GM18951 (cell line): ENCODE data around the gene ZNF81.
"Not testable (repeated sequence)": the region's sequence is repeated elsewhere in the genome, so short reads cannot be mapped to it uniquely, and the experiment has no call there.

ENCODE experiments used
- POLR2A ChIP-seq: IDR thresholded peaks from 4 replicates; pipeline ENCODE4 v1.6.1; 2011; ENCODE audit warnings: mild to moderate bottlenecking; ENCODE audit not compliant: insufficient read length, insufficient read depth; ENCODE audit errors: extremely low read depth
- in situ Hi-C: fragments of 300-500 bp; cut with MboI; formaldehyde crosslinking; loops from one replicate; pipeline ENCODE4 v1.12.0; 2022; ENCODE audit warnings: low sequenced_read_pairs, mixed read lengths, inconsistent platforms; ENCODE audit not compliant: unreplicated experiment

Gene ZNF81

GRCh38 chrX:47815901-47816845 lies 20.5 kb upstream of the ZNF81 start:
- no peak for TF ChIP-seq POLR2A

GRCh38 chrX:47817421-47817820 lies 19.3 kb upstream of the ZNF81 start:
- in situ Hi-C loops = no loop called here

More at GRCh38 chrX:47815901-47816845, 20.5 kb upstream of the ZNF81 start:
- in situ Hi-C loops = no loop called here

GRCh38 chrX:47817897-47818296 lies 18.8 kb upstream of the ZNF81 start:
- TF ChIP-seq POLR2A = no peak
- in situ Hi-C loops = no loop called here

More at GRCh38 chrX:47817421-47817820, 19.3 kb upstream of the ZNF81 start:
- TF ChIP-seq POLR2A = no peak

- no peak for TF ChIP-seq POLR2A
- in situ Hi-C loops = loop anchor here (25.0 kb wide), 1 partner anchor 208 kb away; no protein-coding TSS in a partner anchor
These were observed 7.7 kb upstream of the ZNF81 start for GRCh38 chrX:47828984-47829383.

- in situ Hi-C loops = loop anchor here (25.0 kb wide), 1 partner anchor 206 kb away; no protein-coding TSS in a partner anchor
These were observed 4.9 kb upstream of the ZNF81 start for GRCh38 chrX:47831788-47832187.

GRCh38 chrX:47838361-47838760 lies 1.7 kb downstream of the ZNF81 start:
- in situ Hi-C loops = loop anchor here (25.0 kb wide), 1 partner anchor 199 kb away; no protein-coding TSS in a partner anchor
- TF ChIP-seq POLR2A = no peak

More at GRCh38 chrX:47831788-47832187, 4.9 kb upstream of the ZNF81 start:
- no peak for TF ChIP-seq POLR2A

- TF ChIP-seq POLR2A = no peak
- in situ Hi-C loops = loop anchor here (25.0 kb wide), 1 partner anchor 197 kb away; no protein-coding TSS in a partner anchor
These were observed 3.4 kb downstream of the ZNF81 start for GRCh38 chrX:47840111-47840510.

- in situ Hi-C loops = loop anchor here (25.0 kb wide), 1 partner anchor 194 kb away; no protein-coding TSS in a partner anchor
- TF ChIP-seq POLR2A = no peak
These were observed 6.7 kb downstream of the ZNF81 start for GRCh38 chrX:47843363-47843762.

- in situ Hi-C loops = loop anchor here (25.0 kb wide), 1 partner anchor 193 kb away; no protein-coding TSS in a partner anchor
- no peak for TF ChIP-seq POLR2A
These were observed 7.4 kb downstream of the ZNF81 start for GRCh38 chrX:47844117-47844516.

GRCh38 chrX:47846040-47846439 lies 9.3 kb downstream of the ZNF81 start:
- TF ChIP-seq POLR2A = no peak
- in situ Hi-C loops = loop anchor here (25.0 kb wide), 1 partner anchor 191 kb away; no protein-coding TSS in a partner anchor

GRCh38 chrX:47849778-47850177 lies 13.1 kb downstream of the ZNF81 start:
- TF ChIP-seq POLR2A = no peak
- in situ Hi-C loops = loop anchor here (25.0 kb wide), 1 partner anchor 188 kb away; no protein-coding TSS in a partner anchor

- in situ Hi-C loops = not testable (repeated sequence)
These were observed 13.7 kb downstream of the ZNF81 start for GRCh38 chrX:47850389-47850788.

GRCh38 chrX:47850901-47851300 lies 14.2 kb downstream of the ZNF81 start:
- in situ Hi-C loops = no loop called here
- no peak for TF ChIP-seq POLR2A

- TF ChIP-seq POLR2A = no peak
- in situ Hi-C loops = no loop called here
These were observed 17.8 kb downstream of the ZNF81 start for GRCh38 chrX:47854474-47854873.
